Mucosa of rectum (tissue), 2 donors: Measurements from ENCODE around the gene KIF22.

Experiments
- H3K27ac ChIP-seq, 2 donors: one replicate each; pipeline ENCODE4 v1.7.0; 2013; ENCODE audit warnings: inconsistent platforms in 2 of 2, low read depth in 2 of 2, low read length in 2 of 2
- H3K27me3 ChIP-seq, 2 donors: one replicate each; pipeline ENCODE4 v1.7.0; 2013; ENCODE audit warnings: low read length in 2 of 2; ENCODE audit not compliant: control insufficient read depth in 2 of 2, insufficient read depth in 2 of 2
- H3K36me3 ChIP-seq, 2 donors: one replicate each; pipeline ENCODE4 v1.7.0; 2013; ENCODE audit warnings: low read length in 2 of 2; ENCODE audit not compliant: control insufficient read depth in 2 of 2, insufficient read depth in 2 of 2
- H3K4me1 ChIP-seq, 2 donors: one replicate each; pipeline ENCODE4 v1.7.0; 2013; ENCODE audit warnings: low read length in 2 of 2, mild to moderate bottlenecking in 1 of 2; ENCODE audit not compliant: control insufficient read depth in 2 of 2, insufficient read depth in 2 of 2
- H3K4me3 ChIP-seq, 2 donors: one replicate each; pipeline ENCODE4 v1.7.0; 2013; ENCODE audit warnings: low read length in 2 of 2
- H3K9ac ChIP-seq, 2 donors: one replicate each; pipeline ENCODE4 v1.7.0; 2013; ENCODE audit warnings: low read length in 2 of 2, low read depth in 1 of 2, mild to moderate bottlenecking in 1 of 2
- H3K9me3 ChIP-seq, 2 donors: one replicate each; pipeline ENCODE4 v1.7.0; 2013; ENCODE audit warnings: low read length in 2 of 2; ENCODE audit not compliant: control insufficient read depth in 2 of 2
- donor health status: healthy.
- donor health status: Normal muscosa, but diverticular disease.

Gene KIF22

GRCh38 chr16:29802416-29802935 lies 11.9 kb downstream of the KIF22 start:
- H3K27ac ChIP-seq, result no peak overlapping the region
- H3K9me3 ChIP-seq, result no peaks in the 10 kb centered on the region
- H3K4me3 ChIP-seq, result no peak overlapping the region
- H3K4me1 ChIP-seq, result peaks cover 6 to 7% of the 10 kb centered on the region in 2 donors
- peaks cover 38 to 46% of the 10 kb centered on the region in 2 donors for H3K36me3 ChIP-seq
- H3K9ac ChIP-seq, result no peak overlapping the region
- H3K27me3 ChIP-seq, result no peaks in the 10 kb centered on the region

GRCh38 chr16:29804020-29804419 lies 13.5 kb downstream of the KIF22 start:
- Histone ChIP-seq H3K9me3 (no peaks in the 10 kb centered on the region), H3K9ac (peak overlapping the region in 1 of 2 donors; percentile 85), H3K4me3 (no peak overlapping the region), H3K36me3 (peaks cover 29 to 38% of the 10 kb centered on the region in 2 donors), H3K27ac (peak overlapping the region; percentile 96 to 99), H3K27me3 (no peaks in the 10 kb centered on the region), H3K4me1 (peaks cover 17 to 20% of the 10 kb centered on the region in 2 donors)

GRCh38 chr16:29804455-29805231 lies 14.1 kb downstream of the KIF22 start:
- Histone ChIP-seq H3K27ac (peak overlapping the region; percentile 96 to 99), H3K9me3 (no peaks in the 10 kb centered on the region), H3K36me3 (peaks cover 27 to 34% of the 10 kb centered on the region in 2 donors), H3K4me3 (peak overlapping the region; percentile 80 to 93), H3K9ac (peak overlapping the region; percentile 85 to 96), H3K27me3 (no peaks in the 10 kb centered on the region), H3K4me1 (peaks cover 21 to 24% of the 10 kb centered on the region in 2 donors)

DNA sequence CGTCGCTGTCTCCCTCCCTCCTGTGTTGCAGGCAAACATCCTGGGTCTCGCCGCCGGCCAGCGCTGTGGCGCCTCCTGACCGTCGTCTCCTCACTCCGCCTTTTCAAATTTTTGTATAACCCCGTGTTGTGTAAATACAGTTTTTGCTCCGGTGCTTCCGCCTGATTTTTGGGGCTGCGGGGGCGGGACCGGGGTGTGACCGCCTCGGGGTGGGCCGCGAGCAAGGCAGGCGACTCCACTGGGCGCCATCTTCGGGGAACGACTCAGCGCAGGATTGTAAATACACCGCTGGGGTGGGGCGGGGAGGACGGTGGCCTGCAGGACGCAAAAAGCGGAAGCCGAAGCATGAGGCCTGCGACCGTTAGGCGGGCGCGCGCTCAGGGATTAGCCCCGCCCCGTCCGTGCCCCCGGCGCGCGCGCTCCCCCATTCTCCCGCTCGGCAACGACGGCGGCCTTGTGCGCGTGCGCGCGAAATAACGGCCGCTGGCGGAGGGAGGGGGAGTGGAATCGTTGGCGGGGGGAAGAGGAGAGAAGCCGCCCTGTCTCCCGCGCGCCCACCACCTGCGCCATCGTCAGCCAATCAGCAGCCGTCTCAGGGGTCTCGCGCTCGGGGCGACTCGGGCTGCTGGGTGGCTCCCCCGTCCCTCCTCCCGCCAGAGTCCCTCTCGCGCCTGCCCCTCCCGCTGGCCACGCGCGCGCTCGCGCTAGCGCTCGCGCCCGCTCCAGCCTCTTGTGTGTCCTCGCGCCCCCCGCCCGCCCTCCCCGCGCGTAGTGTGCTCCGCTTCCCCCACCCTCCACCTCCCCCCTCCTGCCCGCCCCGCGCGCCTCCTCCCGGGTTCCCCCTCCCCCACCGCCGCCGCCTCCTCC lies 14.9 kb downstream of the KIF22 start:
- peak overlapping the region; percentile 85 to 96 for H3K9ac ChIP-seq
- no peaks in the 10 kb centered on the region for H3K9me3 ChIP-seq
- H3K4me3 ChIP-seq, result peak overlapping the region; percentile 80 to 93
- H3K36me3 ChIP-seq, result peaks cover 32 to 35% of the 10 kb centered on the region in 2 donors
- H3K27me3 ChIP-seq, result no peaks in the 10 kb centered on the region
- peak overlapping the region; percentile 96 to 99 for H3K27ac ChIP-seq
- peaks cover 29 to 32% of the 10 kb centered on the region in 2 donors for H3K4me1 ChIP-seq

DNA sequence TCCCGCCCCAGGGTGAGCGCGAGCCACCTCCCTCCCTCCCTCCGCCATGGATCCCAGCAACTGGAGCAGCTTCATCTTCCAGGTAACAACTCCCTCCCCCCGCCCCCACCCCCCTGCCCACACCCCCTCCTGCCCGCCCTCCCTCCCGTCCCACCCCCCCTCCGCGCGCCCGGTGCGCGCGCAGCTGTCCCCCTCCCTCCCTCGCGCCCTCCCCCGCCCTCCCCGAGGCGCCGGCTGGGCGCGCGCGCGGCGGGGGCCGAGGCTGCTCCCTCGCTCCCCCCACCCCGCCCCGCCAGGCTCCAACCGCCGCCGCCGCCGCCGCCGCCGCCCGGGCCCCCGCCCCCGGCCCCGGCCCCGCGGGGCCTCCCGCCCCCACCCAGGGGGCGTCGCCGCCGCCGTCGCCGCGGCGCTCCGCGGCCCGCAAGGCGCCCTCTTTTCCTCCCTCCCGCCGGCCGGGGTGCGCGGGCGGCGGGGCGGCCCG lies 15.6 kb downstream of the KIF22 start, which contains the start of gene MAZ:
MAZ (plus strand) TSS at position 431 of the 481 bp plus-strand sequence. CDS start 173 bp downstream, outside the sequence.
- peak within 1 kb of the TSS; percentile 96 to 99 for H3K27ac ChIP-seq
- peak within 1 kb of the TSS; percentile 82 to 93 for H3K4me3 ChIP-seq
- no peaks in the 10 kb centered on the region for H3K9me3 ChIP-seq
- H3K27me3 ChIP-seq, result no peaks in the 10 kb centered on the region
- H3K9ac ChIP-seq, result peak within 1 kb of the TSS; percentile 74 to 88
- H3K36me3 ChIP-seq, result peaks cover 27 to 30% of the 10 kb centered on the region in 2 donors
- H3K4me1 ChIP-seq, result peaks cover 36 to 39% of the 10 kb centered on the region in 2 donors

- no peaks in the 10 kb centered on the region for H3K27me3 ChIP-seq
- no peaks in the 10 kb centered on the region for H3K9me3 ChIP-seq
- H3K36me3 ChIP-seq, result peaks cover 21 to 24% of the 10 kb centered on the region in 2 donors
- peak overlapping the region; percentile 69 to 82 for H3K4me3 ChIP-seq
- H3K27ac ChIP-seq, result peak overlapping the region; percentile 94 to 97
- peaks cover 42 to 46% of the 10 kb centered on the region in 2 donors for H3K4me1 ChIP-seq
- peak overlapping the region; percentile 74 to 88 for H3K9ac ChIP-seq
These were observed 16.3 kb downstream of the KIF22 start for GRCh38 chr16:29806641-29807425.

DNA sequence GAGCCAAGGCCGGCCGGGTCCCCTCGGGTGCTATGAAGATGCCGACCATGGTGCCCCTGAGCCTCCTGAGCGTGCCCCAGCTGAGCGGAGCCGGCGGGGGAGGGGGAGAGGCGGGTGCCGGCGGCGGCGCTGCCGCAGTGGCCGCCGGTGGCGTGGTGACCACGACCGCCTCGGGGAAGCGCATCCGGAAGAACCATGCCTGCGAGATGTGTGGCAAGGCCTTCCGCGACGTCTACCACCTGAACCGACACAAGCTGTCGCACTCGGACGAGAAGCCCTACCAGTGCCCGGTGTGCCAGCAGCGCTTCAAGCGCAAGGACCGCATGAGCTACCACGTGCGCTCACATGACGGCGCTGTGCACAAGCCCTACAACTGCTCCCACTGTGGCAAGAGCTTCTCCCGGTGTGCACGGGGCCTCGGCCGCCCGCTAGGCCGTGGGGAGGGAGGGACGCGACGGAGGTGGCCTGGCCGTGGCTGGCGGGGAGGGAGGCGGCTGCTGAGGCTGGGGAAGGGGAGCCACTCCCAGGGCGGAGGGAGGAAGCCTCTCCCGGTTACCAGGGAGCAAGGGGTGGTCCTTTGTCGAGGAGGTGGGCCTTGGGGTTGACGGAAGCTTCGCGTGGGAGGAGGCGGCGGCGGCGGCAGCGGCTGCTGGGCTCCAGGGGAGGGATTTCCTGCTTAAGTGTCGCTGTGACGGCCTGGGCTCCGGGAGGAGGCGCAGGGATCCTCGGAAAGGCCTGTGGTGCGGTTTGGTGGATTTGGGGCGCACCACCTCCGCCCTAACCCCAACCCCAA lies 17.1 kb downstream of the KIF22 start:
- H3K36me3 ChIP-seq, result peaks cover 18 to 19% of the 10 kb centered on the region in 2 donors
- peak overlapping the region; percentile 48 to 88 for H3K9ac ChIP-seq
- no peaks in the 10 kb centered on the region for H3K27me3 ChIP-seq
- H3K4me1 ChIP-seq, result peaks cover 48 to 52% of the 10 kb centered on the region in 2 donors
- H3K9me3 ChIP-seq, result no peaks in the 10 kb centered on the region
- peak overlapping the region; percentile 69 to 82 for H3K4me3 ChIP-seq
- H3K27ac ChIP-seq, result peak overlapping the region; percentile 94 to 97

DNA sequence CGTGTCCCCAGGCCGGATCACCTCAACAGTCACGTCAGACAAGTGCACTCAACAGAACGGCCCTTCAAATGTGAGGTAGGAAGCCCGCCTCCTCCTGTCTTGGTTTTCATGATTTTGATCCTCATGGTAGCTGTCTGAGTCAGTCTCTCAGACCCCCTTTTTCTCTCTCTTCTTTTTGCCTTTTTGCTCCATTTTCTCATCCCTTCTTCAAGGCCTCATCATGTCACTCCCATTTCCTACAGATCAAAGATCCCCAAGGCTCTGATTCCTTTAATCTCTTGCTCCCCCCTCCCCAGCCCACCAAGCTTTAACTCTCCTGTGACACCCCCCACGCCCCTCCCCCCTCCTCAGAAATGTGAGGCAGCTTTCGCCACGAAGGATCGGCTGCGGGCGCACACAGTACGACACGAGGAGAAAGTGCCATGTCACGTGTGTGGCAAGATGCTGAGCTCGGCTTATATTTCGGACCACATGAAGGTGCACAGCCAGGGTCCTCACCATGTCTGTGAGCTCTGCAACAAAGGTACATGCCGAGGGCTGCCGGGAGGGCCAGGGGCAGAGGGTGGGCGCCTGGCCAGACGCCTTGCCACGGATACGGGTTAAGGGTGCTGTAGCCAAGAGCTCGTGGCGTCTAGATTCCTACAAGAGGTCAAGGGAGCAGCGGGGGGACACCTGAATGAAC lies 17.8 kb downstream of the KIF22 start:
- peaks cover 13 to 17% of the 10 kb centered on the region in 2 donors for H3K36me3 ChIP-seq
- peak overlapping the region; percentile 69 to 82 for H3K4me3 ChIP-seq
- no peaks in the 10 kb centered on the region for H3K27me3 ChIP-seq
- peaks cover 50 to 55% of the 10 kb centered on the region in 2 donors for H3K4me1 ChIP-seq
- H3K9ac ChIP-seq, result peak overlapping the region; percentile 48 to 88
- H3K27ac ChIP-seq, result peak overlapping the region; percentile 94 to 97
- no peaks in the 10 kb centered on the region for H3K9me3 ChIP-seq
